Left forelimb (tissue), 1 donor: ENCODE measurements around the gene BRD9.
"Not testable (repeated sequence)": the region's sequence is repeated elsewhere in the genome, so short reads cannot be mapped to it uniquely, and the experiment has no call there.

Experiments used
- DNase-seq: peaks from one replicate; pipeline ENCODE4 v3.0.0-alpha.2; 2018; ENCODE audit warnings: low spot score

The BRD9 gene

DNA sequence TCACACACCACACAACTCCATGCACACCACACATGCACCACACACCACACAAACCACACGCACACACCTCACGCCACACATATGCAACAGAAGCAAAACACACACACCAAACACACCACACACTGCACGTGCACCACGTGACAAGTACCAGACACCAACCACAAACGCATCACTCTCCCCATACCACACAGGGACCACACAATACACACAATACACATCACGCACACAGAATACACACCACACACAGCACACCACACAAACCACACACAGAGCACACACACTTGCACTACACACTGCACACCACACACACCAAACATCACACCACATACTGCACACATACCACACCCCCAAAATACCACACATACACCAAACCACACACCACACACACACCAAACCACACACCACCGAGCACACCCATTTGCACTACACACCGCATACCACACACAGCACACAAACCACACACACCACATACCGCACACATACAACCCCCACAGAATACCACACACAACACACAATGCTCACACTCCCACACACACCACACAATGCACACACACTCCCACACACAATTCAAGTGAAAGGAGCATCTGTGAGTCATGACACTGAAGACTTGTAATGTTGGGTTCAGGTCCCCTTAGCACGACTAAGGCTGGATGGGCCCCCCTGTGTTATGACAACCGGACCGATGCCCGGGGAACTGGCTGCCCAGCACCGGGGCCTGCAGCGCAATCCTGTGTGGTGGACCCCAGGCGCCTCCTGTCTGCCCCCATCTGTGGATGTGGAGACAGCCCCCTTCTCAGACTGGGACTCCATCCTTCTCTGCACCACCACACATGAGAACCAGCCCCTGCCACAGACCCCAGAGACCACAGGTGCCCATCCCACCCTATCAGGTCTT, 35.8 kb downstream of the BRD9 start:
- no peak for DNase-seq

- no peak for DNase-seq
Measured at GRCh38 chr5:855771-856530, 36.6 kb downstream of the BRD9 start.

- DNase-seq, result no peak
Measured at GRCh38 chr5:854966-855743, 37.4 kb downstream of the BRD9 start.

DNA sequence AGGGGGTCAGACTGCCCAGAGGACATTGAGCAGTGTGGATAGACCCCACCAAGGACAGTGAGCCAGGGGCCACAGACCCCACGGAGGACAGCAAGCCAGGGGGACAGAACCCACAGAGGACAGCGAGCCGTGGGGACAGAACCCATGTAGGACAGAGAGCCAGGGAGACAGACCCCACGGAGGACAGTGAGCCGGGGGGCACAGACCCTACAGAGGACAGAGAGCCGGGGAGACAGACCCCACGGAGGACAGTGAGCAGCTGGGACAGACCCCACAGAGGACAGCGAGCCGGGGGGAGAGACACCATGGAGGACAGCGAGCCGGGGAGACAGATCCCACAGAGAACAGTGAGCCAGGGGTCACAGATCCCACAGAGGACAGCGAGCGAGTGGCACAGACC, 38.4 kb downstream of the BRD9 start:
- no peak for DNase-seq

- DNase-seq, result not testable (repeated sequence)
Measured at GRCh38 chr5:853416-854090, 39.0 kb downstream of the BRD9 start.

GRCh38 chr5:852431-853401, 39.9 kb downstream of the BRD9 start:
- DNase-seq, result no peak

- DNase-seq, result no peak
Measured at GRCh38 chr5:852018-852417, 40.6 kb downstream of the BRD9 start.

DNA sequence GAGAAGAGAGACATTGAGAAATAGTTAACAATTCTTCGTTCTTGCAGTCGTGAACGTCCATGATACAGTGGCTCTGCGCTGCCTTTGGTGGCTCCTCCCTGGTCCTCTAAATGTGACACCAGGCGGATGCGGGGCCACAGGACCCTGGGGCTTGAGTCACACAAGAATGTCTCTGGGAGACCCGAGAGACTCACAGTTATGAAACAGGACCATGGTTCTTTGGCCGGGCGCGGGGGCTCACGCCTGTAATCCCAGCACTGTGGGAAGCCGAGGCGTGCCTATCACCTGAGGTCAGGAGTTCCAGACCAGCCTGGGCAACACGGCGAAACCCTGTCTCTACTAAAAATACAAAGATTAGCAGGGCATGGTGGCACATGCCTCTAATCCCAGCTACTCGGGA, 41.0 kb downstream of the BRD9 start:
- no peak for DNase-seq

GRCh38 chr5:851076-851475, 41.5 kb downstream of the BRD9 start:
- DNase-seq, result no peak

GRCh38 chr5:850511-851006, 42.0 kb downstream of the BRD9 start, which contains the start of gene ZDHHC11:
ZDHHC11 (minus strand) TSS chr5:850986; CDS start chr5:850602, 384 bp downstream.
- no peak for DNase-seq

GRCh38 chr5:849651-850301, 42.8 kb downstream of the BRD9 start:
- no peak for DNase-seq

DNA sequence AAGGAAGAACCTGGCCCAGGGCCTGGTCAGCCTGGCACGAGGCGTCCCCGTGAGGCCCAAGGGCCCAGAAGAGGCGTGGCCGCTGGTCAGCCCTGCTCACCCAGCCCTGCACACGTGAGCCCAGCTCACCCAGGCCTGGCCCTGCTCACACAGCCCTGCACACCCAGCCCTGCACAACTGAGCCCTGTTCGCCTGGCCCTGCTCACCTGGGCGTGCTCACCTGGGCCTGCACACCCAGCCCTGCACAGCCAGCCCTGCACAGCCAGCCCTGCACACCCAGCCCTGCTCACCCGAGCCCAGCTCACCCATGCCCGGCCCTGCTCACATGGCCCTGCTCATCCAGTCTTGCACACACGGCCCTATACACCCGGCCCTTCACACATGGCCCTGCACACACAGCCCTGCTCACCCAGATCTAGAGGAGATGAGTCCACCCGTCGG, 43.9 kb downstream of the BRD9 start:
- no peak for DNase-seq

GRCh38 chr5:847736-848135, 44.9 kb downstream of the BRD9 start:
- DNase-seq, result not testable (repeated sequence)

DNA sequence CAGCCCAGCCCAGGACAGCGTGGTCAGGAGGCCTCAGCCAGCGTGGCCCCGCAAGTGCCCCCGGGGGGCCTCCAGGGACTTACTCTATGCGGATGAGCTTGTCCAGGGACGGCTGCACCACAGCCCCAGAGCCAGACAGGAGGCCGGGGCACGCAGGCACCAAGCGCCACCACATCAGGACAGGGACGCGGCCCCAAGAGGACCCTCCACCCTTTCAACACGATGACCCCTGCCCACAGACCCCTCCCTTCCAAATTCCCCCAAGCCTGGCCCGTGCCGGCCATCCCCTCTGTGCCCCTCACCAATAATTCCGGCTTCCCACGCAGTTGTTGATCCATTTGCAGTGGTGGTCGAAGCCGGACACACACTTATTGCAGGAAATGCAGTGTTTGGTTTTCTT, 45.4 kb downstream of the BRD9 start:
- DNase-seq, result not testable (repeated sequence)

GRCh38 chr5:846602-847091, 46.0 kb downstream of the BRD9 start:
- not testable (repeated sequence) for DNase-seq

DNA sequence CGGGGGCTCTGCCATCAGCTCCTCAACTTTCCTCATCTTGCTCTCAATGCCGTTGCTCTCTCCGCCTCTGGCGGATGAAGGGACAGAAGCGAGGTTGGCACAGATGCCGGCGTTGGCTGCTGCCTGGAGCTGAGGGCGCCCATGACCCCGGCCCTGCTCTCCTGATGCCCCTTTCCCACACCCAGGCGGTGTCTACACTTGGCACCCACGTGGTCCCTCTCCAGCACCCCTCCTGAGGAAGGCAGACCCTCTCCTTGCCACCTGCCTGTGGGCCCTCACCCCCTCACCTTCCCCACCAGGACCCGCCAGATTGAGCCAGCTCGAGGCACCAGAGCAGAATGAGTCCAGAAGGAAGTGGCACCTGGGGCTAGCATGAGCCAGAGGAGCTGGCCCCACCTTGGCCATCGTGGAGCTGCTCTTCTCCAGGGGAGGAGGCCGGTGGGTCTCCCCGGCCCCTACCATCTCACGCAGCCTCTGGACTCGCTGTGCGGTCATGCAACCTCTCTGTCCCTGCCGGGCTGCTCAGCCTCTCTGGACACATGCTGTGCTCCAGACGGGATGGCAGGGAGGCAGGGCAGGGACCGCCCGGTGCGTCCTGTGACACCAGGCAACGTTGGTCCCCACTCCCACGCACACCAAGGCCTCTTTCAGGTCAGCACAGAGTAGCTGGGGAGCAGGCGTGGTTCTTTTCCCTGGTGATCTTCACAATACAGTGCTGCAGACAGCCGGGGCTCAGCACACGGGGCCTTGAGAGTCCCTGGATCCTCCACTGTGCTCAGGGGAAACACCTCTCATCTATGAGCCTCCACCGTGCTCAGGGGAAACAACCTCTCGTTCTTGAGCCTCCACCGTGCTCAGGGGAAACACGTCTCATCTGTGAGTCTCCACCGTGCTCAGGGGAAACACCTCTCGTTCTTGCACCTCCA, 46.7 kb downstream of the BRD9 start:
- not testable (repeated sequence) for DNase-seq

DNA sequence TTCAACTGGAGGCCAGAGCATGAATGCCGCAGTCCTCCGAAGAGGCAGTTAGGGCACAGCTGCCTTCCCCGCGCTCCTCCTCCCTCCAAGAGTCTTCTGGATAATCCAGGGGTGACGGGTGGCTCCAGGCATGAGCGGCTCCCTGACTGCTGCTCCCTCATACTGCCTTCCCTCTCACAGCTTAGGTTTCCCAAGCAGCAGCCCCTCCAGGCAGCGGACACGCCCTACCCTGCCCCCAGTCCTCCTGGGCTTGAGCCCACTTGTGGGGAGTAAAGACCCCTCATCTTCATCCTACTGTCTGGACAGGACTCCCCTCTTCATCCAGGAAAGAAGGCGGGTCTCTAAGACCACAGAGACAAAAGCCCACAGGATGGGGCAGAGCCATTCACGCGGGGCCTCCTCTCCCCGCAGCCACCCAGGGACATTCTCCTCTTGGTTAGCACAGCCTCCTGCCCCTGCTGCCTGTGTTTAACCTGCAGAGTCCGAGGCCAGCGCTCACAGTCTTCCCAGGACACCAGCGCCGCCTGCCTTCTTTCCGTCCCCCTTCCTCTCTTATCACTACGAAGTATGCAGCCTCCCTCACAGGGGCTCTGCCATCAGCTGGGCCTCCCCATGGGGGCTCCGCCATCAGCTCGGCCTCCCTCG, 47.4 kb downstream of the BRD9 start:
- DNase-seq, result not testable (repeated sequence)

DNA sequence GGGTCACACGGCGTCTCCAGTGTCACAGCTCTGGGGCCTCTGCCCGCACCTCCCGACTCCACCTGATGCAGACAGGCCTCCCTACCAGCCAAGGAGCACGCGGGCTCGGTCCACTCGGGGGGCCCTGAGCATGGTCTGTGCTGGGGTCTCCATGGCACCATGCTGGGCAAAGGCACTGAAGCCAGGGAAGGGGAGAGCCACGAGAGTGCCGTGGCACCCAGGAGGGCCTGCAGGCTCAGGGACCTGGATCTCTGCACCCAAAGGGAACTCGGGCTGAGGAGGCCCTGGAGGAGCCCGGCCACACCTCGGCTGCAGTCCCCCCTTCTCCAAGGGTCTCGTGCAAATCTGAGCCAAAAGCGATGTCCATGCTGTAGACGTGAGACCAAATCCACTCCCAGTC, 48.2 kb downstream of the BRD9 start:
- DNase-seq, result not testable (repeated sequence)
